HepG2 (cell line): ENCODE data around the gene SLIT3. TPM values are rescaled to one million over a fixed set of nuclear protein-coding genes. Genes with fewer than 3 reads are reported as not detected.

Experiments
- ATAC-seq: fragments of 200-7000 bp; cut with Tn5 transposase; 3 replicates; pipeline ENCODE4 v1.9.1; 2020; ENCODE audit warnings: mild to moderate bottlenecking, moderate library complexity
- BruUV-seq: library from RNA; stranded (reverse); fragments of 400-500 nt; replicated peaks from 2 replicates; lab custom pipeline; 2021; lab: Mats Ljungman, UMichigan
- CTCF ChIA-PET: fragments of 300-600 bp; formaldehyde crosslinking; extraction: SDS; loops from one replicate; lab custom pipeline; 2021; ENCODE audit warnings: low total read pairs, inconsistent platforms, low intra/inter-chr PET ratio; lab: Yijun Ruan, JAX
- POLR2A ChIA-PET: fragments of 350-600 bp; sonication (Branson Sonifier 250); formaldehyde crosslinking; loops from one replicate; lab custom pipeline; 2020; ENCODE audit warnings: antibody characterized with exemption, inconsistent platforms; lab: Yijun Ruan, JAX
- DNase-seq: peaks from one replicate; pipeline ENCODE4 v3.0.0-alpha.2; 2015; ENCODE audit warnings: low spot score
- FAIRE-seq: peaks from 3 replicates; lab custom pipeline; 2011; peaks lifted over from hg19 to GRCh38; lab: Jason Lieb, UNC
- H2AFZ ChIP-seq: one replicate; pipeline ENCODE4 v1.6.1; 2011; ENCODE audit warnings: low read length, inconsistent platforms
- H3K27ac ChIP-seq: fragments of 300-600 bp; 3 replicates; pipeline ENCODE4 v1.8.0; 2011; ENCODE audit warnings: mixed run types, mild to moderate bottlenecking, mixed read lengths, low read length, inconsistent platforms; ENCODE audit not compliant: insufficient read depth; ENCODE audit errors: extremely low read length
- H3K27me3 ChIP-seq, 2 experiments: fragments of 200-600 bp in 1 of 2; 2 replicates in 1 of 2; 3 replicates in 1 of 2; pipeline versions ENCODE4 v1.6.0 to v1.8.0; 2011; ENCODE audit warnings: low read length in 2 of 2, mild to moderate bottlenecking in 2 of 2, moderate library complexity in 2 of 2, inconsistent platforms in 1 of 2; ENCODE audit not compliant: insufficient read depth in 2 of 2, control insufficient read depth in 1 of 2
- H3K36me3 ChIP-seq, 2 experiments: fragments of 200-600 bp in 1 of 2; replicated peaks in 1 of 2; 2 replicates in 1 of 2; 3 replicates in 1 of 2; pipeline versions ENCODE4 v1.5.1 to v1.8.0; 2011; ENCODE audit warnings: low read length in 2 of 2, inconsistent platforms in 1 of 2; ENCODE audit not compliant: insufficient read depth in 2 of 2, control insufficient read depth in 1 of 2
- H3K4me1 ChIP-seq: 2 replicates; pipeline ENCODE4 v1.5.1; 2012; ENCODE audit warnings: low read length, inconsistent platforms; ENCODE audit not compliant: insufficient read depth
- H3K4me2 ChIP-seq: 2 replicates; pipeline ENCODE4 v1.6.0; 2011; ENCODE audit warnings: low read depth, low read length, inconsistent platforms
- H3K4me3 ChIP-seq, 3 experiments: fragments of 200-600 bp in 1 of 3; sonication (generic), shearing (Covaris generic) in 1 of 3; replicated peaks in 1 of 3; 2 replicates each; pipeline ENCODE4 v1.5.1; 2011 to 2016; ENCODE audit warnings: low read length in 3 of 3, inconsistent platforms in 2 of 3, low read depth in 2 of 3, mild to moderate bottlenecking in 2 of 3, control low read depth in 1 of 3, mixed read lengths in 1 of 3; ENCODE audit not compliant: insufficient read depth in 1 of 3
- H3K79me2 ChIP-seq: one replicate; pipeline ENCODE4 v1.6.1; 2011; ENCODE audit warnings: low read length, inconsistent platforms; ENCODE audit not compliant: insufficient read depth
- H3K9ac ChIP-seq: 2 replicates; pipeline ENCODE4 v1.6.0; 2011; ENCODE audit warnings: mild to moderate bottlenecking, low read depth, low read length, inconsistent platforms; ENCODE audit not compliant: insufficient read depth
- H3K9me3 ChIP-seq: 2 replicates; pipeline ENCODE4 v1.5.1; 2012; ENCODE audit warnings: mild to moderate bottlenecking, low read length
- H4K20me1 ChIP-seq: 2 replicates; pipeline ENCODE4 v1.6.0; 2011; ENCODE audit warnings: inconsistent platforms, mild to moderate bottlenecking, low read length, moderate library complexity; ENCODE audit not compliant: insufficient read depth
- BCLAF1 ChIP-seq: fragments of 450-650 bp; IDR thresholded peaks from 2 replicates; pipeline ENCODE4 v1.6.1; 2017; ENCODE audit warnings: mild to moderate bottlenecking
- DMTF1 ChIP-seq: sonication (generic); formaldehyde crosslinking; IDR thresholded peaks from 2 replicates; pipeline ENCODE4 v1.4.0; 2020; ENCODE audit warnings: mild to moderate bottlenecking, missing genetic modification reagents
- LCORL ChIP-seq, 2 experiments: fragments of 450-650 bp in 1 of 2; sonication (generic) in 1 of 2; formaldehyde crosslinking in 1 of 2; IDR thresholded peaks; 2 replicates each; pipeline versions ENCODE4 v1.5.0 to v1.6.1; 2017 to 2020; ENCODE audit warnings: antibody characterized with exemption in 1 of 2, missing genetic modification reagents in 1 of 2
- MBD4 ChIP-seq: IDR thresholded peaks from 2 replicates; pipeline ENCODE4 v1.6.1; 2012; ENCODE audit warnings: low read length, inconsistent platforms, borderline replicate concordance
- MEIS2 ChIP-seq: sonication (generic); formaldehyde crosslinking; IDR thresholded peaks from 2 replicates; pipeline ENCODE4 v1.9.0; 2021; ENCODE audit warnings: mild to moderate bottlenecking, missing genetic modification reagents
- RBM39 ChIP-seq: fragments of 200-400 bp; formaldehyde crosslinking; IDR thresholded peaks from one replicate; pipeline ENCODE4 v1.6.1; 2018; ENCODE audit warnings: antibody characterized with exemption, mild to moderate bottlenecking, low read depth, low read length; ENCODE audit not compliant: poor library complexity, severe bottlenecking
- SIN3B ChIP-seq: fragments of 150-350 bp; IDR thresholded peaks from 2 replicates; pipeline ENCODE4 v1.6.1; 2014; ENCODE audit warnings: low read length
- SP1 ChIP-seq, 2 experiments: fragments of 450-650 bp in 1 of 2; sonication (generic) in 1 of 2; formaldehyde crosslinking in 1 of 2; IDR thresholded peaks; 2 replicates each; pipeline versions ENCODE4 v1.4.0 to v1.6.1; 2016 to 2020; ENCODE audit warnings: missing genetic modification reagents in 1 of 2
- ZEB1 ChIP-seq: IDR thresholded peaks from 2 replicates; pipeline ENCODE4 v1.6.1; 2012; ENCODE audit warnings: mild to moderate bottlenecking, low read depth, inconsistent platforms; ENCODE audit not compliant: insufficient replicate concordance
- ZFYVE20 ChIP-seq: sonication (generic); formaldehyde crosslinking; IDR thresholded peaks from 2 replicates; pipeline ENCODE4 v1.8.0; 2023; ENCODE audit warnings: low read depth, mild to moderate bottlenecking, moderate library complexity, missing genetic modification reagents, borderline replicate concordance
- ZNF367 ChIP-seq: sonication (generic); formaldehyde crosslinking; IDR thresholded peaks from 2 replicates; pipeline ENCODE4 v1.4.0; 2020; ENCODE audit warnings: missing genetic modification reagents, borderline replicate concordance
- ZNF724P ChIP-seq: sonication (generic); formaldehyde crosslinking; IDR thresholded peaks from 2 replicates; pipeline ENCODE4 v1.8.0; 2022; ENCODE audit warnings: missing genetic modification reagents, borderline replicate concordance
- WGBS: methylation state at CpG from one replicate; pipeline ENCODE4 v1.1.6; 2017; ENCODE audit warnings: low lambda C conversion rate; 5-methylcytosine and 5-hydroxymethylcytosine counted together
- in situ Hi-C: cut with HindIII; loops from 2 replicates; pipeline ENCODE4 v1.10.0; 2017; ENCODE audit warnings: low pct_unique_long_range_greater_than_20kb; ENCODE audit not compliant: extremely low pct_ligation_motif_present
- intact Hi-C: fragments of 100-400 bp; cut with micrococcal nuclease; formaldehyde crosslinking; loops from one replicate; pipeline ENCODE4 v1.10.0; 2022; ENCODE audit not compliant: unreplicated experiment
- polyA plus RNA-seq, 8 experiments: library from polyadenylated mRNA; depleted of rRNA in 3 of 8; stranded (reverse) in 7 of 8; unstranded in 1 of 8; fragments of >200 nt; fragmentation: Illumina TruSeq in 4 of 8; extraction: Trizol in 4 of 8; gene quantifications; 2 replicates each; pipeline versions ENCODE4 v1.2.1 to v1.2.3, GENCODE V29; 2011 to 2016; ENCODE audit warnings: low read depth in 4 of 8, missing spikeins in 1 of 8, mixed read lengths in 1 of 8; ENCODE audit not compliant: insufficient read depth in 1 of 8
- total RNA-seq, 5 experiments: library from RNA; depleted of rRNA; stranded (reverse); fragments of >200 nt; fragmentation: Illumina TruSeq; extraction: Trizol; gene quantifications; 2 replicates each; pipeline ENCODE4 v1.2.3, GENCODE V29; 2016; ENCODE audit warnings: low read depth in 1 of 5
- TF ChIP-seq, protein P1 (sequence below): sonication (generic); formaldehyde crosslinking; IDR thresholded peaks from 2 replicates; pipeline ENCODE4 v1.8.1; 2023; ENCODE audit warnings: missing genetic modification reagents, inconsistent platforms, borderline replicate concordance
- TF ChIP-seq, protein P2 (sequence below): sonication (generic); formaldehyde crosslinking; IDR thresholded peaks from 2 replicates; pipeline ENCODE4 v1.4.0; 2020; ENCODE audit warnings: missing genetic modification reagents, mild to moderate bottlenecking, borderline replicate concordance

SLIT3 gene
- total and polyA plus RNA-seq, 2 of the 13 experiments (the other 11 are each of a cell fraction or from before 2014, with no cell fraction given), result not detected

- TF ChIP-seq LCORL (IDR thresholded peaks at IDR 0.05) (no peak), LCORL (CRISPR knock-in tag; IDR thresholded peaks at IDR 0.05) (no peak), ZFYVE20 (no peak), BCLAF1 (no peak), MEIS2 (CRISPR knock-in tag) (no peak), SIN3B (no peak)
- TF ChIP-seq, protein P1, sequence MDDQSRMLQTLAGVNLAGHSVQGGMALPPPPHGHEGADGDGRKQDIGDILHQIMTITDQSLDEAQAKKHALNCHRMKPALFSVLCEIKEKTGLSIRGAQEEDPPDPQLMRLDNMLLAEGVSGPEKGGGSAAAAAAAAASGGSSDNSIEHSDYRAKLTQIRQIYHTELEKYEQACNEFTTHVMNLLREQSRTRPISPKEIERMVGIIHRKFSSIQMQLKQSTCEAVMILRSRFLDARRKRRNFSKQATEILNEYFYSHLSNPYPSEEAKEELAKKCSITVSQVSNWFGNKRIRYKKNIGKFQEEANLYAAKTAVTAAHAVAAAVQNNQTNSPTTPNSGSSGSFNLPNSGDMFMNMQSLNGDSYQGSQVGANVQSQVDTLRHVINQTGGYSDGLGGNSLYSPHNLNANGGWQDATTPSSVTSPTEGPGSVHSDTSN (CRISPR knock-in tag), result no peak
Measured at GRCh38 chr5:169280696-169281095, 20.2 kb downstream of the SLIT3 start (continued).

GRCh38 chr5:169280286-169280685, 20.7 kb downstream of the SLIT3 start:
- Histone ChIP-seq H3K4me3 (no peak overlapping the region), H3K27me3 (no peaks in the 10 kb centered on the region), H2AFZ (no peak overlapping the region), H3K9me3 (no peaks in the 10 kb centered on the region), H3K36me3 (no peaks in the 10 kb centered on the region), H4K20me1 (no peaks in the 10 kb centered on the region), H3K4me2 (no peak overlapping the region), H3K27ac (no peak overlapping the region), H3K4me1 (no peaks in the 10 kb centered on the region), H3K9ac (no peak overlapping the region), H3K79me2 (no peaks in the 10 kb centered on the region)
- POLR2A ChIA-PET, result no interaction called here
- 7% methylated on average over 4 of the region's 4 CpGs for WGBS
- DNase-seq (no peak), ATAC-seq (no peak), FAIRE-seq (no peak)
- CTCF ChIA-PET, result no interaction called here
- no TSS peak for BruUV-seq
- intact Hi-C loops, result no loop called here
- in situ Hi-C loops, result no loop called here
- TF ChIP-seq ZEB1 (no peak), ZNF724P (no peak), SP1 (IDR thresholded peaks at IDR 0.05) (no peak), SP1 (CRISPR knock-in tag; IDR thresholded peaks at IDR 0.05) (no peak), MBD4 (no peak), ZNF367 (CRISPR knock-in tag) (no peak), RBM39 (no peak), DMTF1 (CRISPR knock-in tag) (no peak)
- TF ChIP-seq, protein P2, sequence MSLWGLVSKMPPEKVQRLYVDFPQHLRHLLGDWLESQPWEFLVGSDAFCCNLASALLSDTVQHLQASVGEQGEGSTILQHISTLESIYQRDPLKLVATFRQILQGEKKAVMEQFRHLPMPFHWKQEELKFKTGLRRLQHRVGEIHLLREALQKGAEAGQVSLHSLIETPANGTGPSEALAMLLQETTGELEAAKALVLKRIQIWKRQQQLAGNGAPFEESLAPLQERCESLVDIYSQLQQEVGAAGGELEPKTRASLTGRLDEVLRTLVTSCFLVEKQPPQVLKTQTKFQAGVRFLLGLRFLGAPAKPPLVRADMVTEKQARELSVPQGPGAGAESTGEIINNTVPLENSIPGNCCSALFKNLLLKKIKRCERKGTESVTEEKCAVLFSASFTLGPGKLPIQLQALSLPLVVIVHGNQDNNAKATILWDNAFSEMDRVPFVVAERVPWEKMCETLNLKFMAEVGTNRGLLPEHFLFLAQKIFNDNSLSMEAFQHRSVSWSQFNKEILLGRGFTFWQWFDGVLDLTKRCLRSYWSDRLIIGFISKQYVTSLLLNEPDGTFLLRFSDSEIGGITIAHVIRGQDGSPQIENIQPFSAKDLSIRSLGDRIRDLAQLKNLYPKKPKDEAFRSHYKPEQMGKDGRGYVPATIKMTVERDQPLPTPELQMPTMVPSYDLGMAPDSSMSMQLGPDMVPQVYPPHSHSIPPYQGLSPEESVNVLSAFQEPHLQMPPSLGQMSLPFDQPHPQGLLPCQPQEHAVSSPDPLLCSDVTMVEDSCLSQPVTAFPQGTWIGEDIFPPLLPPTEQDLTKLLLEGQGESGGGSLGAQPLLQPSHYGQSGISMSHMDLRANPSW (CRISPR knock-in tag), result no peak
